ENCODE measurements around the gene RCAN1. TPM values are rescaled to one million over a fixed set of nuclear protein-coding genes. Genes with fewer than 3 reads are reported as not detected.

RCAN1 gene
- total and polyA plus RNA-seq, 9 of the 15 experiments (the other 6 are each of a cell fraction or from before 2014, with no cell fraction given), result 4.4 to 16.5 (median 12.3) TPM

GRCh38 chr21:34640858-34641257 is 25.9 kb upstream of the RCAN1 start (continued):
- TF ChIP-seq ZNF395 (CRISPR knock-in tag; IDR thresholded peaks at IDR 0.05) (peak; percentile 28; the same call in 1 of the 2 replicates), BHLHE40 (IDR thresholded peaks at IDR 0.05; ENCODE audit: low read length) (0 out of 2 replicates have a peak, but pooled peaks have one; percentile 3), HNRNPK (IDR thresholded peaks at IDR 0.05; ENCODE audit: low read depth, low read length, poor library complexity, severe bottlenecking) (no peak), NELFE (IDR thresholded peaks at IDR 0.05; ENCODE audit: insufficient read depth, insufficient read length) (no peak), HDGF (IDR thresholded peaks at IDR 0.05) (no peak), RBFOX2 (IDR thresholded peaks at IDR 0.05; ENCODE audit: low read depth, low read length) (no peak)
- TF ChIP-seq, protein P1, sequence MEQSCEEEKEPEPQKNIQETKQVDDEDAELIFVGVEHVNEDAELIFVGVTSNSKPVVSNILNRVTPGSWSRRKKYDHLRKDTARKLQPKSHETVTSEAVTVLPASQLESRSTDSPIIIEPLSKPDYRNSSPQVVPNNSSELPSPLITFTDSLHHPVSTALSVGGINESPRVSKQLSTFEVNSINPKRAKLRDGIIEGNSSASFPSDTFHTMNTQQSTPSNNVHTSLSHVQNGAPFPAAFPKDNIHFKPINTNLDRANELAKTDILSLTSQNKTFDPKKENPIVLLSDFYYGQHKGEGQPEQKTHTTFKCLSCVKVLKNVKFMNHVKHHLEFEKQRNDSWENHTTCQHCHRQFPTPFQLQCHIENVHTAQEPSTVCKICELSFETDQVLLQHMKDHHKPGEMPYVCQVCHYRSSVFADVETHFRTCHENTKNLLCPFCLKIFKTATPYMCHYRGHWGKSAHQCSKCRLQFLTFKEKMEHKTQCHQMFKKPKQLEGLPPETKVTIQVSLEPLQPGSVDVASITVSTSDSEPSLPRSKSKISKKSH (CRISPR knock-in tag; IDR thresholded peaks at IDR 0.05), result no peak
